Measurements from ENCODE around the gene FAAP20.

DNA sequence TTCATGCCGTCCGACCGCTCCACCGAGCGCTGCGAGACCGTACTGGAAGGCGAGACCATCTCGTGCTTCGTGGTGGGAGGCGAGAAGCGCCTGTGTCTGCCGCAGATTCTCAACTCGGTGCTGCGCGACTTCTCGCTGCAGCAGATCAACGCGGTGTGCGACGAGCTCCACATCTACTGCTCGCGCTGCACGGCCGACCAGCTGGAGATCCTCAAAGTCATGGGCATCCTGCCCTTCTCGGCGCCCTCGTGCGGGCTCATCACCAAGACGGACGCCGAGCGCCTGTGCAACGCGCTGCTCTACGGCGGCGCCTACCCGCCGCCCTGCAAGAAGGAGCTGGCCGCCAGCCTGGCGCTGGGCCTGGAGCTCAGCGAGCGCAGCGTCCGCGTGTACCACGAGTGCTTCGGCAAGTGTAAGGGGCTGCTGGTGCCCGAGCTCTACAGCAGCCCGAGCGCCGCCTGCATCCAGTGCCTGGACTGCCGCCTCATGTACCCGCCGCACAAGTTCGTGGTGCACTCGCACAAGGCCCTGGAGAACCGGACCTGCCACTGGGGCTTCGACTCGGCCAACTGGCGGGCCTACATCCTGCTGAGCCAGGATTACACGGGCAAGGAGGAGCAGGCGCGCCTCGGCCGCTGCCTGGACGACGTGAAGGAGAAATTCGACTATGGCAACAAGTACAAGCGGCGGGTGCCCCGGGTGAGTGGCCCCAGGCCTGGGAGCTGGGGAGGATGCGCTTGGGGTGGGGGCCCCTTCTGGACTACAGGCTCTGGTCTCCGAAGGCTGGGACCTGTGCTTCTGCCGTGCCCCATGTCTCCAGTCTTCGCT, 34.7 kb upstream of the FAAP20 start:
- TF ChIP-seq, protein P1, sequence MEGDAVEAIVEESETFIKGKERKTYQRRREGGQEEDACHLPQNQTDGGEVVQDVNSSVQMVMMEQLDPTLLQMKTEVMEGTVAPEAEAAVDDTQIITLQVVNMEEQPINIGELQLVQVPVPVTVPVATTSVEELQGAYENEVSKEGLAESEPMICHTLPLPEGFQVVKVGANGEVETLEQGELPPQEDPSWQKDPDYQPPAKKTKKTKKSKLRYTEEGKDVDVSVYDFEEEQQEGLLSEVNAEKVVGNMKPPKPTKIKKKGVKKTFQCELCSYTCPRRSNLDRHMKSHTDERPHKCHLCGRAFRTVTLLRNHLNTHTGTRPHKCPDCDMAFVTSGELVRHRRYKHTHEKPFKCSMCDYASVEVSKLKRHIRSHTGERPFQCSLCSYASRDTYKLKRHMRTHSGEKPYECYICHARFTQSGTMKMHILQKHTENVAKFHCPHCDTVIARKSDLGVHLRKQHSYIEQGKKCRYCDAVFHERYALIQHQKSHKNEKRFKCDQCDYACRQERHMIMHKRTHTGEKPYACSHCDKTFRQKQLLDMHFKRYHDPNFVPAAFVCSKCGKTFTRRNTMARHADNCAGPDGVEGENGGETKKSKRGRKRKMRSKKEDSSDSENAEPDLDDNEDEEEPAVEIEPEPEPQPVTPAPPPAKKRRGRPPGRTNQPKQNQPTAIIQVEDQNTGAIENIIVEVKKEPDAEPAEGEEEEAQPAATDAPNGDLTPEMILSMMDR (IDR thresholded peaks at IDR 0.05): no peak
- no peak for TF ChIP-seq POLR2A (IDR thresholded peaks at IDR 0.05)

Data from lower leg skin (tissue), 3 donors.